CD14-positive monocyte (primary cell): ENCODE results near the gene GSTA4. TPM values are rescaled to one million over a fixed set of nuclear protein-coding genes. Genes with fewer than 3 reads are reported as not detected.

Source experiments
- DNase-seq, 3 donors: peaks; one replicate each; pipeline ENCODE4 v3.0.0-alpha.2; 2011 to 2022
- H2AFZ ChIP-seq: 2 replicates; pipeline ENCODE4 v1.6.0; 2012; ENCODE audit warnings: mild to moderate bottlenecking, low read depth, low read length, inconsistent platforms; ENCODE audit not compliant: insufficient read depth, poor library complexity, severe bottlenecking
- H3K27ac ChIP-seq, 2 donors: 1 replicate in 1 of 2; 2 replicates in 1 of 2; pipeline ENCODE4 v1.5.1; 2012 to 2013; ENCODE audit warnings: low read length in 2 of 2, control low read depth in 1 of 2, inconsistent platforms in 1 of 2, low read depth in 1 of 2, mild to moderate bottlenecking in 1 of 2
- H3K27me3 ChIP-seq, 2 donors: one replicate each; pipeline versions ENCODE4 v1.6.0 to v1.6.1; 2011 to 2013; ENCODE audit warnings: low read length in 2 of 2; ENCODE audit not compliant: control insufficient read depth in 2 of 2, insufficient read depth in 2 of 2
- H3K36me3 ChIP-seq, 2 donors: replicated peaks in 1 of 2; 1 replicate in 1 of 2; 2 replicates in 1 of 2; pipeline versions ENCODE4 v1.5.1 to v1.6.1; 2012 to 2013; ENCODE audit warnings: low read length in 2 of 2, control low read depth in 1 of 2, inconsistent platforms in 1 of 2, mild to moderate bottlenecking in 1 of 2; ENCODE audit not compliant: insufficient read depth in 2 of 2, control insufficient read depth in 1 of 2
- H3K4me1 ChIP-seq, 2 donors: 1 replicate in 1 of 2; 2 replicates in 1 of 2; pipeline versions ENCODE4 v1.5.1 to v1.6.1; 2012 to 2013; ENCODE audit warnings: low read length in 2 of 2, control low read depth in 1 of 2, inconsistent platforms in 1 of 2, mild to moderate bottlenecking in 1 of 2, moderate library complexity in 1 of 2; ENCODE audit not compliant: insufficient read depth in 2 of 2, control insufficient read depth in 1 of 2
- H3K4me2 ChIP-seq: replicated peaks from 2 replicates; pipeline ENCODE3; 2012; ENCODE audit warnings: low read length, moderate library complexity, mild to moderate bottlenecking; ENCODE audit not compliant: poor library complexity, severe bottlenecking; ENCODE audit errors: extremely low read depth
- H3K4me3 ChIP-seq, 3 experiments: fragments of 200-600 bp in 1 of 3; sonication (generic) in 1 of 3; replicated peaks in 1 of 3; 1 replicate in 2 of 3; 2 replicates in 1 of 3; pipeline ENCODE4 v1.5.1; 2011 to 2013; ENCODE audit warnings: low read length in 3 of 3, mild to moderate bottlenecking in 3 of 3, control low read depth in 2 of 3, low read depth in 2 of 3, inconsistent platforms in 1 of 3, moderate library complexity in 1 of 3
- H3K79me2 ChIP-seq: 2 replicates; pipeline ENCODE4 v1.6.0; 2012; ENCODE audit warnings: mild to moderate bottlenecking, control low read depth, inconsistent platforms, low read length, moderate library complexity; ENCODE audit not compliant: insufficient read depth
- H3K9ac ChIP-seq: 2 replicates; pipeline ENCODE4 v1.6.0; 2017; ENCODE audit warnings: low read length, mild to moderate bottlenecking; ENCODE audit not compliant: insufficient read depth, poor library complexity, severe bottlenecking
- H3K9me3 ChIP-seq, 2 donors: replicated peaks in 1 of 2; 1 replicate in 1 of 2; 2 replicates in 1 of 2; pipeline versions ENCODE4 v1.5.1 to v1.6.1; 2012 to 2013; ENCODE audit warnings: low read length in 2 of 2, control low read depth in 1 of 2; ENCODE audit not compliant: control insufficient read depth in 1 of 2, insufficient read depth in 1 of 2
- H4K20me1 ChIP-seq: 2 replicates; pipeline ENCODE4 v1.6.0; 2012; ENCODE audit warnings: mild to moderate bottlenecking, low read length, control low read depth, moderate library complexity; ENCODE audit not compliant: insufficient read depth
- H3K27ac Mint-ChIP-seq, 7 donors: one replicate each; pipeline ENCODE4 v1.8.0; 2020; ENCODE audit warnings: mild to moderate bottlenecking in 7 of 7, mixed read lengths in 7 of 7, moderate library complexity in 6 of 7, inconsistent platforms in 2 of 7
- H3K27me3 Mint-ChIP-seq, 3 donors: one replicate each; pipeline ENCODE4 v1.8.0; 2021 to 2022; ENCODE audit warnings: low read depth in 3 of 3, mild to moderate bottlenecking in 3 of 3, mixed read lengths in 3 of 3, moderate library complexity in 3 of 3, inconsistent platforms in 1 of 3
- H3K36me3 Mint-ChIP-seq, 2 donors: one replicate each; pipeline ENCODE4 v1.8.0; 2020; ENCODE audit warnings: mixed read lengths in 2 of 2, inconsistent platforms in 1 of 2, mild to moderate bottlenecking in 1 of 2
- H3K4me1 Mint-ChIP-seq: one replicate; pipeline ENCODE4 v1.8.0; 2020; ENCODE audit warnings: mild to moderate bottlenecking, mixed read lengths
- H3K4me3 Mint-ChIP-seq, 2 donors: one replicate each; pipeline ENCODE4 v1.8.0; 2020; ENCODE audit warnings: mild to moderate bottlenecking in 2 of 2, mixed read lengths in 2 of 2, moderate library complexity in 1 of 2
- H3K9me3 Mint-ChIP-seq, 7 donors: one replicate each; pipeline ENCODE4 v1.8.0; 2020 to 2022; ENCODE audit warnings: mixed read lengths in 7 of 7, mild to moderate bottlenecking in 6 of 7, moderate library complexity in 6 of 7, inconsistent platforms in 2 of 7
- WGBS: methylation state at CpG from one replicate; pipeline ENCODE4 v1.1.5; 2013; ENCODE audit warnings: missing lambda C conversion rate; ENCODE audit not compliant: insufficient coverage; 5-methylcytosine and 5-hydroxymethylcytosine counted together
- intact Hi-C, 2 donors: fragments of 100-400 bp; cut with micrococcal nuclease; formaldehyde crosslinking; loops; one replicate each; pipeline versions ENCODE4 v1.15.0 to v1.15.1; 2023
- polyA plus RNA-seq, 3 donors: library from polyadenylated mRNA; depleted of rRNA in 1 of 3; unstranded in 2 of 3; stranded (reverse) in 1 of 3; fragments of 300-500 nt in 2 of 3; fragments of >200 nt in 1 of 3; fragmentation: Illumina TruSeq in 2 of 3; gene quantifications; 1 replicate in 2 of 3; 2 replicates in 1 of 3; pipeline ENCODE4 v1.2.3, GENCODE V29; 2012 to 2021
- TF ChIP-seq, protein P1 (sequence below): fragments of 200-600 bp; IDR thresholded peaks from one replicate; pipeline ENCODE4 v1.8.0; 2022; ENCODE audit warnings: antibody characterized with exemption, mild to moderate bottlenecking

The GSTA4 gene
- polyA plus RNA-seq, 3 donors: 0.34 to 0.41 (median 0.36) TPM

DNA sequence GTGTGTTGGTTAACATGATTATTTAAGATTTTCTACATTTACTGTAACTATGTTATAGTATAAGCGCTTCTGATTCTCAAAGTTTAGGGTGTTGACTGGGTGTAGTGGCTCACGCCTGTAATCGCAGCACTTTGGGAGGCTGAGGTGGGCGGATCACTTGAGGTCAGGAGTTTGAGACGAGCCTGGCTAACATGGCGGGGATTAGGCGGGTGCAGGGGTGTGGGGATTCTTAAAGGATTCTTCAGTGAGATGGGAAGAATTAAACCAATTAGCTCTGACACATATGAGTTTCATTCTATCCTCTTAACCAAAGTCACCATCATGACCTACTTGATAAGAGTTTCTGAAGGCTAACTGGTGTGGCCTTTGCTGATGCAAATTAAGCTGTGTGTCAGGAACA, 39.2 kb downstream of the GSTA4 start:
- H3K4me1 ChIP-seq: no peaks in the 10 kb centered on the region
- Mint-ChIP-seq H3K27me3 (peaks cover 0 to 8% (median 0%) of the 10 kb centered on the region in 3 donors), H3K9me3 (peaks cover 0 to 7% (median 2%) of the 10 kb centered on the region in 7 donors), H3K4me1 (no peaks in the 10 kb centered on the region), H3K36me3 (no peaks in the 10 kb centered on the region), H3K4me3 (no peak overlapping the region), H3K27ac (no peak overlapping the region)
- no peaks in the 10 kb centered on the region for H3K9me3 ChIP-seq
- H3K27me3 ChIP-seq: no peaks in the 10 kb centered on the region
- TF ChIP-seq, protein P1, sequence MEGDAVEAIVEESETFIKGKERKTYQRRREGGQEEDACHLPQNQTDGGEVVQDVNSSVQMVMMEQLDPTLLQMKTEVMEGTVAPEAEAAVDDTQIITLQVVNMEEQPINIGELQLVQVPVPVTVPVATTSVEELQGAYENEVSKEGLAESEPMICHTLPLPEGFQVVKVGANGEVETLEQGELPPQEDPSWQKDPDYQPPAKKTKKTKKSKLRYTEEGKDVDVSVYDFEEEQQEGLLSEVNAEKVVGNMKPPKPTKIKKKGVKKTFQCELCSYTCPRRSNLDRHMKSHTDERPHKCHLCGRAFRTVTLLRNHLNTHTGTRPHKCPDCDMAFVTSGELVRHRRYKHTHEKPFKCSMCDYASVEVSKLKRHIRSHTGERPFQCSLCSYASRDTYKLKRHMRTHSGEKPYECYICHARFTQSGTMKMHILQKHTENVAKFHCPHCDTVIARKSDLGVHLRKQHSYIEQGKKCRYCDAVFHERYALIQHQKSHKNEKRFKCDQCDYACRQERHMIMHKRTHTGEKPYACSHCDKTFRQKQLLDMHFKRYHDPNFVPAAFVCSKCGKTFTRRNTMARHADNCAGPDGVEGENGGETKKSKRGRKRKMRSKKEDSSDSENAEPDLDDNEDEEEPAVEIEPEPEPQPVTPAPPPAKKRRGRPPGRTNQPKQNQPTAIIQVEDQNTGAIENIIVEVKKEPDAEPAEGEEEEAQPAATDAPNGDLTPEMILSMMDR: no peak
- H4K20me1 ChIP-seq: no peaks in the 10 kb centered on the region
- H3K27ac ChIP-seq: no peak overlapping the region
- H3K9ac ChIP-seq: no peak overlapping the region
- 80% methylated on average over 1 of the region's 7 CpGs for WGBS
- H2AFZ ChIP-seq: no peak overlapping the region
- H3K4me2 ChIP-seq: no peak overlapping the region
- no peak overlapping the region for H3K4me3 ChIP-seq
- DNase-seq: no peak
- intact Hi-C loops: no loop called here
- no peaks in the 10 kb centered on the region for H3K36me3 ChIP-seq
- H3K79me2 ChIP-seq: no peaks in the 10 kb centered on the region

DNA sequence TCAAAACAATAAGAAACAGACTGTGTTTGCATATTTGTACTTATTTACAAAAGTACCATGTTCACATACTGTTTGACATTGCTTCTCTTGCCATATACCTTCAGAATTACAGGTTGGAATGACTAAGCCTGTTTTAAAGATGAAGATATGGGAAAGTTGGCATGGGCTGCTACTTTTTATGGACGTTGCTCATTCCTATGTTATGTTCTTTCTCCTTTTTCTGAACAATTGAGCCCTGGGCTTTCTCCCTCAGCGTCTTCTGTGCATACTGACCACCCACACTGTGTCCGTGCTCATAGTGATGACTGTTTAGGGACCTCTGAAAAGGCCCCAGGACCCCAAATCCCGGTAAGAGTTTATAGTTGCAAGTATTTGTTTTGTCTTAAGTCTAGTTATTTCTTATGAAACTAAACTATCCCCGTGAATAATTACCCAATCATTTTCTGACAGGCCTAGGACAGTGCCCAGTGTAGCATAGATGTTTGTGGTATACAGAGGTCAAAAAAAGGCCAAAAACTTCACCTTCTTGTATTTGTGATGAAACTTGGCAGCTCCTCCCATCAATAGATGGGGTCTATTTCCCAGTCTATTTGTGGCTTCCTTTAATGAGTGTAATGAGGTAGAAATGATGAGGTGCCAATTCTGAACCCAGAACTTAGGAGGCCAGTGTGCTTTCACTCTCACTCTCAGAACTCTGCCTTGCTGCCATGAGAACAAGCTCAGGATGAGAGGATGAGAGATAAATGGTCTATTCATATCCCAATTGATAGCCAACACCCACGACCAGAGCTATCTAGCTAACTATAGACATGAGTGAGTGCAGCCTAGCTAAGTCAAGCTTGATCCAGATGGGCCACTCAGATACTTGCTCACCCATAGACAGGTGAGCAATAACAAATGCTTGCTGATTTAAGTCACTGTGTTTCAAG, 40.9 kb downstream of the GSTA4 start:
- Histone ChIP-seq H3K79me2 (no peaks in the 10 kb centered on the region), H3K4me2 (no peak overlapping the region), H3K9ac (no peak overlapping the region), H3K4me1 (no peaks in the 10 kb centered on the region), H3K36me3 (no peaks in the 10 kb centered on the region), H2AFZ (no peak overlapping the region), H3K9me3 (no peaks in the 10 kb centered on the region), H3K27me3 (no peaks in the 10 kb centered on the region), H3K4me3 (no peak overlapping the region), H3K27ac (no peak overlapping the region), H4K20me1 (no peaks in the 10 kb centered on the region)
- Mint-ChIP-seq H3K27ac (no peak overlapping the region), H3K36me3 (no peaks in the 10 kb centered on the region), H3K9me3 (peaks cover 0 to 3% (median 0%) of the 10 kb centered on the region in 7 donors), H3K4me3 (no peak overlapping the region), H3K4me1 (no peaks in the 10 kb centered on the region), H3K27me3 (peaks cover 0 to 9% (median 0%) of the 10 kb centered on the region in 3 donors)
- no CpG with 5 or more reads among the region's 6 CpGs for WGBS
- TF ChIP-seq, protein P1: no peak
- intact Hi-C loops: no loop called here
- no peak for DNase-seq
